ENCODE data around the gene UBTD2.

Gene UBTD2

GRCh38 chr5:172235827-172236736 lies 47.5 kb downstream of the UBTD2 start:
- peaks cover 22% of the 10 kb centered on the region for H4K20me1 ChIP-seq (ENCODE audit: insufficient read depth, low read length)
- H2AFZ ChIP-seq (ENCODE audit: low read depth, low read length): no peak overlapping the region
- H3K27ac ChIP-seq (ENCODE audit: low read length): no peak overlapping the region
- no peak overlapping the region for H3K9ac ChIP-seq (ENCODE audit: low read length)
- H3K4me2 ChIP-seq (ENCODE audit: low read length): peak overlapping the region; percentile 63
- no peak for TF ChIP-seq EZH2phosphoT487 (IDR thresholded peaks at IDR 0.05; ENCODE audit: low read depth)
- no peak for TF ChIP-seq CTCF (IDR thresholded peaks at IDR 0.05; ENCODE audit: low read depth, low read length)
- no peaks in the 10 kb centered on the region for H3K27me3 ChIP-seq (ENCODE audit: low read depth, low read length)
- H3K36me3 ChIP-seq (replicated peaks; ENCODE audit: low read depth, low read length): peaks cover 2% of the 10 kb centered on the region
- no peaks in the 10 kb centered on the region for H3K9me3 ChIP-seq (ENCODE audit: insufficient read depth, low read length)
- peak overlapping the region; percentile 22; the same call in 1 of the 2 replicates for H3K4me3 ChIP-seq (ENCODE audit: low read length)
- H3K79me2 ChIP-seq (ENCODE audit: low read length): peaks cover 20% of the 10 kb centered on the region; the same call in 1 of the 2 replicates
- peaks cover 22% of the 10 kb centered on the region for H3K4me1 ChIP-seq (ENCODE audit: low read length)

DNA sequence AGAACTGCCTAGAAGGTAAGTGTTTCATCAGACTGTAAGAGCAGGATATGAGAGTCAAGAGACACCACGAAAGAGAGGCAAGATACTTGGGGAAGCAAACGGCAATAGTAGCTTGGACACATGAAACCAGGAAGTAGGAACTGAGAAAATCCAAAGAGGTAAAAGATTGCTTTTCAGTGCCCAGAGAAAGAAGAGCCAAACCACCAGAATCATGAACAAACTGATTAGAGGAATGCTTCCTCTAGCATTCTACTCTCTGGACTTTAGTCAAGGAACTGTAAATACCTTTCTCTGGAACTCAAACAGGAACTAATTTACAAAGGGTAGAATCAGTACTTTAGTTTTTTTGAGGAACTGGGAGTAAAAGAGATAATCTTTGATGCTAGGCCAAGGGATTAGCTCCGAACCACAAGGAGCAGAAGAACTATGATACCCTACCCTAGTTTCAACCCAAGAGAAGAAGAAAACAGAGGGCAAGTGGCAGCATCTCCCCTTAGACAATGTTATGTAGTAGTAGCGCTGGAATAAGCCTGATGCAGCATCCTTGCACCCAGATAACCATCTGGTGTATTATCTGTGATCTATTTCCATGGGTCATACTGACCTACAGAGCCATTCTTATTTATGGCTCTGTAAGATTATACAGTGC lies 48.3 kb downstream of the UBTD2 start:
- H3K4me1 ChIP-seq (ENCODE audit: low read length): peaks cover 23% of the 10 kb centered on the region
- TF ChIP-seq CTCF (IDR thresholded peaks at IDR 0.05; ENCODE audit: low read depth, low read length): no peak
- H3K79me2 ChIP-seq (ENCODE audit: low read length): peaks cover 20% of the 10 kb centered on the region; the same call in 1 of the 2 replicates
- H4K20me1 ChIP-seq (ENCODE audit: insufficient read depth, low read length): peaks cover 22% of the 10 kb centered on the region
- H3K4me3 ChIP-seq (ENCODE audit: low read length): peak overlapping the region; percentile 22; the same call in 1 of the 2 replicates
- H3K9ac ChIP-seq (ENCODE audit: low read length): no peak overlapping the region
- no peak overlapping the region for H2AFZ ChIP-seq (ENCODE audit: low read depth, low read length)
- H3K27ac ChIP-seq (ENCODE audit: low read length): peak overlapping the region; percentile 15; the same call in 1 of the 2 replicates
- H3K9me3 ChIP-seq (ENCODE audit: insufficient read depth, low read length): no peaks in the 10 kb centered on the region
- peak overlapping the region; percentile 63 for H3K4me2 ChIP-seq (ENCODE audit: low read length)
- H3K36me3 ChIP-seq (replicated peaks; ENCODE audit: low read depth, low read length): peaks cover 2% of the 10 kb centered on the region
- H3K27me3 ChIP-seq (ENCODE audit: low read depth, low read length): no peaks in the 10 kb centered on the region

DNA sequence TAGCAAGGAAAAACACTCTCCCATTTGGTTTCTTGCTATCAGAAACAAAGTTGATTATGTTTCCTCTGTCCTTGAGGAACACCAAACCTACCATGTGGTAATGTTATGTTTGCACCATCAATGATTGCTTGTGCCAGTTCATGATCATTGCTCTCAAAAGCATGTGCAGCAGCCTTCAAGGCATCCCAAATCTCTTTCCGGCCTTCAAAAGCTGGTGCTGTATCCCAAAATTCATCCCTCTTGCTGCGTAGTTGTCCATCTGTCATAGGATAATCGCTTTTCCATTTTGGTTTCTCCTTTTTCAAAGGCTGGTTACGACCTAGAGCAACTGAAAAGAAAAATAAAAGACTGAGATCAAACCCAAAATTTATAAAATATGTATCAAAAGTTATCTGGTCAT lies 49.5 kb downstream of the UBTD2 start:
- Histone ChIP-seq H3K4me1 (ENCODE audit: low read length) (peaks cover 31% of the 10 kb centered on the region), H3K9me3 (ENCODE audit: insufficient read depth, low read length) (no peaks in the 10 kb centered on the region), H3K9ac (ENCODE audit: low read length) (no peak overlapping the region), H4K20me1 (ENCODE audit: insufficient read depth, low read length) (peaks cover 22% of the 10 kb centered on the region), H3K36me3 (replicated peaks; ENCODE audit: low read depth, low read length) (peaks cover 2% of the 10 kb centered on the region), H2AFZ (ENCODE audit: low read depth, low read length) (no peak overlapping the region), H3K4me2 (ENCODE audit: low read length) (no peak overlapping the region), H3K4me3 (ENCODE audit: low read length) (no peak overlapping the region), H3K27ac (ENCODE audit: low read length) (no peak overlapping the region), H3K27me3 (ENCODE audit: low read depth, low read length) (no peaks in the 10 kb centered on the region), H3K79me2 (ENCODE audit: low read length) (peaks cover 20% of the 10 kb centered on the region; the same call in 1 of the 2 replicates)
- no peak for TF ChIP-seq CTCF (IDR thresholded peaks at IDR 0.05; ENCODE audit: low read depth, low read length)
- no peak for TF ChIP-seq EZH2phosphoT487 (IDR thresholded peaks at IDR 0.05; ENCODE audit: low read depth)

GRCh38 chr5:172229904-172230303 lies 53.7 kb downstream of the UBTD2 start:
- Histone ChIP-seq H3K4me1 (ENCODE audit: low read length) (peaks cover 13% of the 10 kb centered on the region), H3K9ac (ENCODE audit: low read length) (no peak overlapping the region), H3K4me3 (ENCODE audit: low read length) (no peak overlapping the region), H2AFZ (ENCODE audit: low read depth, low read length) (no peak overlapping the region), H3K9me3 (ENCODE audit: insufficient read depth, low read length) (no peaks in the 10 kb centered on the region), H3K36me3 (replicated peaks; ENCODE audit: low read depth, low read length) (peaks cover 5% of the 10 kb centered on the region), H3K27me3 (ENCODE audit: low read depth, low read length) (no peaks in the 10 kb centered on the region), H4K20me1 (ENCODE audit: insufficient read depth, low read length) (peaks cover 4% of the 10 kb centered on the region; the same call in 1 of the 2 replicates), H3K79me2 (ENCODE audit: low read length) (no peaks in the 10 kb centered on the region), H3K27ac (ENCODE audit: low read length) (no peak overlapping the region), H3K4me2 (ENCODE audit: low read length) (peak overlapping the region; percentile 13; the same call in 1 of the 2 replicates)
- TF ChIP-seq CTCF (IDR thresholded peaks at IDR 0.05; ENCODE audit: low read depth, low read length): no peak
- TF ChIP-seq EZH2phosphoT487 (IDR thresholded peaks at IDR 0.05; ENCODE audit: low read depth): no peak
